Nucleus accumbens (tissue), 56 donors: ENCODE data around the gene TAS2R60.
"Not testable (repeated sequence)": the region's sequence is repeated elsewhere in the genome, so short reads cannot be mapped to it uniquely, and the experiment has no call there.

Experiments used
- DNase-seq, 56 donors: peaks; one replicate each; lab custom pipeline; 2025; lab: John Stamatoyannopoulos, UW

TAS2R60 gene

GRCh38 chr7:143410521-143411004, 32.7 kb upstream of the TAS2R60 start:
- no peak for DNase-seq

DNA sequence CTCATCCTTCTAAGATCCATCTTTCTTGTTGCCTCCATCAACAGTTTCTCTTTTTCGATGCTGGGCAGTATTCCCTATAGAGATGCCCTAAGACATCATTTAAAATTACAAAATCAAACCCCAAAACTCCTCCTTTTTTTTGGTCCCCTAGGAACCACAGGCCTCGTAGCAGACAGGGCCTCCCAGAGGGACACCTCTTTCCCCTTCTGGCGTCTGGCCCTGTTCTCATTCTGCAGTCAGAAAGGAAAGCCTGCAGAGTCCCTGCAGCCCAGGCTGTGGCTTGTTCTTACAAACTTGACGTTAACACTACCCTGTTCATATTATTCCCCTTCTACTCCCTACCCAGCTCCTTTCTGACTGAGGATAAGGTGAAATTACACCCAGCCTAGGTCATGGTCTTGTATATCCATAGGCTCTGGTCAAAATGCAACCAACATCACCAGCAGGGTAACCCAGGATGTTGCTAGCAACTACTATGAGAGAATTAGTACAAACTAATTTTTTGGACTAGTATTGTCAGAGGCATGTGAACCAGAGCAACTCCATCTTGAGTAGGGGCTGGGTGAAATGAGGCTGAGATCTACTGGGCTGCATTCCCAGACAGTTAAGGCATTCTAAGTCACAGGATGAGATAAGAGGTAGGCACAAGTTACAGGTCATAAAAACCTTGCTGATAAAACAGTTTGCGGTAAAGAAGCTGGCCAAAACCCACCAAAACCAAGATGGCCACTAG, 31.1 kb upstream of the TAS2R60 start:
- no peak for DNase-seq

DNA sequence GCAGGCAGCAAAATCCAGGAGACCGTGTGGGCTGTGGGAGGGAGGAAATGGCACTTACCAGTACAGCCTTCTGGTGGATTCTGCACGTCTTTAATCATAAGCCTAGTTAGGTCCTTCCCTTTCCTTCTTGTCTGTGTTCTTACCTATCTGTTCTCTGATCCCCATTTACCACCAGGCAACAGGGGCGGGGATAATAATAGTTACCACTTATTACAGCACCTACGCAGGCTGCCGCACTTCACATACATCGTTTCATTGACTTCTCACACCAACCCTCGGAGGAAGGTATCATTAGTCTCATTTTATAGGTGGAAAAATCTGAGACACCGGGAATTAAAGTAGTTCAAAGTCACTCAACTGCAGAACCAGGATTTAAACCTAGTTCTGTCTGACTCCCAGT, 30.1 kb upstream of the TAS2R60 start:
- DNase-seq: no peak

GRCh38 chr7:143415209-143415608, 28.0 kb upstream of the TAS2R60 start:
- not testable (repeated sequence) for DNase-seq

DNA sequence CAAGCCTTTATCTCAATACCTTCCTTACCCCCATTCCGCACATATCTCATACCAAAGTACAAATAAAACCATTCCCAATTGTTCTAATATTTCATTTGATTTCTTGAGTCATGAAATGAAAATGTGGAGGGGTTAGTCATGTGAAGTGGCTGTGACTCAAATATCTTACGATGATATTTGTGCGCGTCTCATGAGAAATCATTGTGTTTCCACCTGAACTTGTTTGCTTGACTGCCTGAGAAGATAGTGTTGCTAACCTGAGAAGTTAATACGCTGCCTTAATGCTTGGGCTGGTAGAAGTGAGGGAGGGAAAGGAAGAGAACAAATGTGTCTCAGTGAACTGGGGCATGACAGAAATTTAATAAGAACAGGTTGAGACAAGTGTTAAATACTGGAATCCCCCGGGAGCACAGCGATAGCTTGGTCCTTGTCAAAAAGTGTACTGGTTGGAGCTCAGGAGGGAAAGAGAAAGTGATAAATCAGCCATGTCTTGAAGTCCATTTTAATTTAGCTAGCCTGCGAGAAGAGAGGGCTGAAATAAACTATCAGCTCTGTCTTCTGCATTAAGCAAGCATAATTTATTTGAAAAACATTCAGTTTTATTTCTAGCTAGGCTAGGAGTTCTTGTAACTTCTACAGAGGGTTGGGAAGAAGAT, 27.4 kb upstream of the TAS2R60 start:
- DNase-seq: no peak

GRCh38 chr7:143416565-143417149, 26.6 kb upstream of the TAS2R60 start:
- no peak for DNase-seq

DNA sequence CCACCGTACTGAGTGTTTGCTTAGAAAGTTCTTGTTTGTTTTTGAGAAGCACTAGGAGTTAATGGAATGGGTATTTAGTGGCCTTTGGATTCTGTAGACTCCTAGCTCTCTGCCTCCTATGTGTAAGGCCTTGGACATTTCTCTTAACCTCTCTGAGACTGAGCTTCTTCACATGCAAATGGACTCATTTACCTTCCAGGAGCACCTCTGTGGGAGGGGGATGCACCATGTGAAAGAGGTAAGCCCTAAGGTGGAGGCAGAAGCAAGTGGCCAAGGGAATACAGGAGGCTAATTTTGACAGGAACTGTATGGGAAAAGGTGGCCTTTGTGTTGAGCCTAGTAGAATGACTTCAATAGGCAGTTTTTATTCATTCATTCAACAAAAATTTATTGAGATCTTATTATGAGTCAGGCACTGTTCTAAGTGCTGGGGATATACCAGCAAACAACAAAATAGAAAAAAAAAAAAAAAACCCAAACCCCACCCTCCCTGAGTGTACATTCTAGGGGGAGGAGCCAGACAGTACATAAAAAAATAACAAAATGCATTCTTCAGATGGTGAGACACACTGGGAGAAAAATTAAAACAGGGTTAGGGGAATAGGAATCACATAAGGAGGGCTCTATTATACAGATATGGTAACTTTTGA, 25.4 kb upstream of the TAS2R60 start:
- DNase-seq: no peak

DNA sequence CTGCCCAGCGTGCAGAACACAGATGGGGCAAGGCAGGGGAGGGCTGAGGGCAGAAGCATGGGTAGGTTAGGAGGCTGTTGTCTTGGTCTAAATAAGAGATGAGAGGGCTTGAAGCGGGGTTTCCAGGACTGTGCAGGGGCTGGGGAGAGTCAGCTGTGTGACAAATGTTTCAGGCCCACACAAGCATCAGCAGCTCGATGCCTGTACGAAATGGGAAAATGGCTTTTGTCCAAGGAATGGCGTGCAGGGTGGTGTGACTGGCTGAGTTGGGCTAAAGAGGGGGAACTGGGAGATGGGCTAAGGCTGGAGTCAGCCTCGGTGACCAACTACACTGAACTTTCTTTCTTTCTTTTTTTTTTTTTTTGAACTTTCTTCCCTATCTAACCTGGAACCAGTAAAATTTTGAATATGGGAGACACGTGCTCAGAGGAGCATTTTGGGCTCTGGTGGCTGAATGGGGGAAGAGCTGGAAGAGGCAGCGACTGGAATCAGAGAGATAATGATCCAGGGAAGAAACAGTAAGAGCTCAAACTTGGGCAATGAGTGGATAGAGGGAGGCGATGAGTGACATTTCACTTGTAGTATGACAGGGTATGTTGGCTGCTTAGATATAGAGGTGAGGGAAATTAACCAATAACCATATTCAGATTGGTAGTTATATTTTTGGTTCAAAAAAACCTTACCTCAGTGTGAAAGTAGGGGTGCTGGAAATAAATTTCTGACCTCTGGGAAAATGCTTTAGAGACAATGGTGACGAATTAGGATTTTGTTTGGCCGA, 24.4 kb upstream of the TAS2R60 start:
- DNase-seq: no peak

DNA sequence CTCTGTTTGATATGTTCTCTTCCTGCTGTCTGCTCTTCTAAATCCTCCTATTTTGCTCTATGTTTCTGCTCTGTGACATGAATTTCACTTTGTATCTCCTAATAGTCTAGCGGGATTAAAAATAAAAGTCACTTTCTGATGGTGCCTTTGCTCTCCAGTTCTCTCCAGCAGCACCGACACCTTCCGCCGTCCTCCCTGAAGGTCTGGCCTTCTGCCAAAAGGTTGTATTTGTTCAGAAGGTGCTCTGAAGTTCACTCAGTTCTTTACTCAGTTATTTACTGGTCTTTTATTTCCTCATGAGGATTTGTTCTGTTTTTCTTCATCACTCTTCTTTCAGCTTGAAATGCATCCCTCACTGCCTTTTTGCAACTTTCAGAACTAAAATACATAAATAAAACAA, 23.4 kb upstream of the TAS2R60 start:
- no peak for DNase-seq

GRCh38 chr7:143420624-143421023, 22.6 kb upstream of the TAS2R60 start:
- not testable (repeated sequence) for DNase-seq

DNA sequence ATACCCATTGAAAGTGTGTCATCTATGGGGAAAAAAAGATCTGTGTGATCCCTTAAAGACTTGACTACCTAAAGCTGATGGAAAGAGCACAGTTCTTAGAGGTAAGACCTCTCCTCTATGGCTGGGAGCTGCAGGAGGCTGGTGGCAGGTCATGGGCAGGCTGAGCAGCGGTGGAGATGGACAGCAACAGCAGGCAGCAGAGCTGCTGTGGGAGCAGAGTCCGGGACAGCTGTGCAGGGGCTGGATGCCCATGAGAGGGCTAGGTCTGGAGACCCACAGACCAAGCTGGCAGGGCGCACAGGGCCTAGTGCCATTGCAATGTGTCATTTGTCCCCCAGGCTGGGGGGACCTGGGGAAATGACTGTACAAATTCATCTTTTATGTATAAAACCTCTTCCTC, 21.2 kb upstream of the TAS2R60 start:
- no peak for DNase-seq

- not testable (repeated sequence) for DNase-seq
Measured at GRCh38 chr7:143424476-143424875, 18.8 kb upstream of the TAS2R60 start.

GRCh38 chr7:143426479-143427142, 16.6 kb upstream of the TAS2R60 start:
- no peak for DNase-seq

GRCh38 chr7:143429770-143430698, 13.2 kb upstream of the TAS2R60 start:
- no peak for DNase-seq

GRCh38 chr7:143431109-143431508, 12.1 kb upstream of the TAS2R60 start:
- DNase-seq: no peak

- no peak for DNase-seq
Measured at GRCh38 chr7:143433759-143434158, 9.5 kb upstream of the TAS2R60 start.

- DNase-seq: no peak
Measured at GRCh38 chr7:143434660-143435059, 8.6 kb upstream of the TAS2R60 start.

DNA sequence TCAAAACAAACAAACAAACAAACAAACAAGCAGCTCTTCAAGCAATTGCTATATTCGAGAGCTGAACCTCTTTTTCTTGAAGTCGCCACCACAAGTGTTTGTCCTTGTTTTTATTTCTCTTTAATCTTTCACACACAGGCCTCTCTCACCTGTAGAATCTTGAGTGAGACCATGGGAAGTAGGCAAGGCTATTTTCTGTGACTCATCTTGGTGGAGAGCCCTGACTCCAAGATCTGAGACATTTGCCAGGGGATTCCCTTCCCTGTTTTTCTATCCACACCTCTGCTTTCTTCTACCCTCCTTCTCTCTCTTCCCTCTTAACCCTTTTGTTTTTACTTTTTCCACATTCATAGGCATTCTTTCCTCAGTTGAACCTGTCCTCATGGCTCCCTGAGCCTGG, 8.0 kb upstream of the TAS2R60 start:
- DNase-seq: no peak
